GM18511 (cell line): ENCODE measurements around the gene RNU5D-1.
"Not testable (repeated sequence)": the region's sequence is repeated elsewhere in the genome, so short reads cannot be mapped to it uniquely, and the experiment has no call there.

Experiments
- ATAC-seq: cut with Tn5 transposase; IDR thresholded peaks from one replicate; pipeline ENCODE4 v1.9.1; 2021; ENCODE audit warnings: mild to moderate bottlenecking, moderate library complexity; ENCODE audit not compliant: unreplicated experiment

The RNU5D-1 gene

GRCh38 chr1:44705470-44705869, 25.5 kb downstream of the RNU5D-1 start:
- ATAC-seq = no peak

DNA sequence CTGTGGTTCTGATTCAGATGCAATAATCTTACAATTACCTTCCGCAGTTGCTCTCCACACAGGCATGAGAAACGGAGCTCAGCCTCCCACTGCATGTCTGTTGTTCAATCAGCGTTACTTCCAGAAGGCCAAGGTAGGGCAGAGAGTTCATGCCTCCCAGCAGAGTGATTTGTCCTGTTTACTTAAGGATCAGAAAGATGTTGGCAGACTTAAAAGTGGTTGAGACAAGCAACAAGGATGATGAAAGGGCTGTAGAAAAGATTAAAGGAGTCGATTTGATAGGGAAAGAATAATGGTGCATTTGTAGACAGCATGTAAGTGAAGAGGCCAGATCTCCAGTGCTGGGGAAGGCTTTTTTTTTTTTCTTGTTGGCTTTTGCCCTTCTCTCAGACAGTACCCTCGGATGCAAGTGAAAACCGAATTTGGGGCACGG, 29.8 kb downstream of the RNU5D-1 start:
- no peak for ATAC-seq

DNA sequence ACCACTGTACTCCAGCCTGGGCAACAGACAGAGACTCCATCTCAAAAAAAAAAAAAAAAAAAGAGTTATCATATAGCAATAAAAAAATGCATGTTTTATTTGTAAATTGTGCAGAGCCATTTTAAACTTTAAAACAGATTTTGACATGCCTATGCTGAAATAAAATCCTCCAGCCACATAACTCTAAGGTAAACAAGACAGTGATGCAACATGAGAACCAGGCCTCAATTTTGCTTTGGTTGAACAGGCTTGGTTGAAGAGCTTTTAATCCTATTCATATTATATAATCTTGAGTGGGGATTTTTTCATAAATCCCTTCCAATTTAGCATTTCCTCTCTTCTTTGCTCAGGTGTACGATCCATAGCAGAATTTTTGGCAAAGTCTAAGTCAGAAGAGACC, 30.4 kb downstream of the RNU5D-1 start:
- no peak for ATAC-seq

GRCh38 chr1:44699375-44699774, 31.6 kb downstream of the RNU5D-1 start:
- not testable (repeated sequence) for ATAC-seq

GRCh38 chr1:44698138-44698537, 32.8 kb downstream of the RNU5D-1 start:
- no peak for ATAC-seq

DNA sequence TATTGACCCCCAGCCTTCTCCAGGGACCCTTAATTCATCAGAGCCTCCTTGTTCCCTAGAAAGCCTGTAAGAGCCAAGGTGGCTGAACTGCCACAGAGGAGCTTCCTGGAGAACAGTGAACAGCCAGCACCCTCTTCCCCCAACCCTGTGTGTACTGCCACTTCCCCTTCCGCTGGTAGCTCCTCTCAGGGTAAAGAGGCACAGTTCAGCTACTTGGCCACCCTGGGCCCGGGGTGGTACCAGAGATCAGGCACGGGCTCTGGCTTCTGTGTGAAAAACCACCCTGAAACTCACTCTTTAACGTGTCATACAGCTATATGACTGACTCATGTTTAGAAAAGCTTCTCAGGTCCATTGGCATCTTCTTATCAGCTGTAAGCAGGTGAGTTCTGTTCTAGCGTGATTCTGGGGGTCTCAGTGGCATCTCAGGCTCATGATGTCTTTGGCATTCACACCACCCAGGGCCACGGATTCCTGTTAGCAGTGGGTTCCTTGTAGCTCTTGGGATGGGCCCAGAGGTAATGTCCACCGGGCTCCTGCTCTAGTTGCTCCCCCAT, 34.1 kb downstream of the RNU5D-1 start:
- peak; percentile 60 for ATAC-seq

GRCh38 chr1:44696101-44696500, 34.9 kb downstream of the RNU5D-1 start:
- no peak for ATAC-seq

- no peak for ATAC-seq
Observed at GRCh38 chr1:44695671-44696070, 35.3 kb downstream of the RNU5D-1 start.

- ATAC-seq = peak; percentile 69
Observed at GRCh38 chr1:44694863-44695478, 36.0 kb downstream of the RNU5D-1 start.

DNA sequence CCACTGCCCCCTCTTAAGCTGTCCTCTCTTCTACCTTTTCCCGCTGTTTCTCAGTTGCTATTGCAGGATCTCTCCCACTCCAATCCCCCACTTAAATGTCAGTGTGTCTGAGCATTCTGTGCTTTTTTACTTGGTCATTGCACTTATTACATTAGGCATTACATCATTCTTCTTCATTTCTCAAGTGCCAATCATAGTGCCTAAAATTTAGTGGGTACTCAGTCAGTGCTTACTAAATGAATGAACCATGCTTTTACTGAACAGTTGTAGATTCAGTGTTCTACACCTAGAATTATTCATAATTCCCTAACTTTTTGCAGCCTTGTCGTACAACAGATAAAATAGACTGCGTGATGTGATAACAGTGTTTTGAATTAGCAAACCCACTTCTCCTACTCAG, 37.1 kb downstream of the RNU5D-1 start:
- no peak for ATAC-seq

GRCh38 chr1:44693159-44693558, 37.8 kb downstream of the RNU5D-1 start:
- ATAC-seq = no peak

DNA sequence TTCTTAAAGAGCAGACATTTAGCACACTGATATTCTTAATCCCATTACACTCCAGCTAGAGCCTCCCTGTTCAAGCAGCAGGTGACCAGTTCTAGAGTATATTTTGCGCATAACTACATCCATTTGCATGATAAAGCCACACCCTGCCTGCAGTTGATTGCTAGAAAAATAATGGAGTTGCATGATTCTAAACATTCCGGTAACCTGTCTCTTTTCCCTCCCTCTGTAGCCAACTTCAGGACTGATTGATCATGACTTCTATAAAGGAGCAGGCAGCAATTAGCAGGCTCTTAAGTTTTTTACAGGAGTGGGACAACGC, 41.6 kb downstream of the RNU5D-1 start:
- no peak for ATAC-seq

- ATAC-seq = no peak
Observed at GRCh38 chr1:44688760-44689446, 42.1 kb downstream of the RNU5D-1 start.

DNA sequence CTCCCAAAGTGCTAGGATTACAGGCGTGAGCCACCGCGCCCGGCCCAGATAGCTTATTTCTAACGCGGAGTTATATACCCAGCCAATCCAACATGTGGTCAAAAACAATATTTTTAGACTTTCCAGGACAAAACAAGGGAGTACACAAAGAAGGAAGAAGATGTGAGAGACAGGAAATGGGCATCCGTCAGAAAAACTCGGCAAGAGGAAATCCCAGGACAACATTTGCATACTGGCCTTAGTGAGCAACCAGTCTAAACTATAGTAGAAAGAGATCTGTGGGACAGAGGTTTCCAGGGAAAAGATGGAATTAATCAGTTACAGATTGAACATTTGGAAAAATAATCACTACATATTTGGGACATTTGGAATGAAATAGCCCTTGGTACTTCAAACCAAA, 45.1 kb downstream of the RNU5D-1 start:
- ATAC-seq = no peak

- ATAC-seq = no peak
Observed at GRCh38 chr1:44685218-44685617, 45.8 kb downstream of the RNU5D-1 start.

GRCh38 chr1:44684525-44684924, 46.4 kb downstream of the RNU5D-1 start:
- peak; percentile 86 for ATAC-seq

DNA sequence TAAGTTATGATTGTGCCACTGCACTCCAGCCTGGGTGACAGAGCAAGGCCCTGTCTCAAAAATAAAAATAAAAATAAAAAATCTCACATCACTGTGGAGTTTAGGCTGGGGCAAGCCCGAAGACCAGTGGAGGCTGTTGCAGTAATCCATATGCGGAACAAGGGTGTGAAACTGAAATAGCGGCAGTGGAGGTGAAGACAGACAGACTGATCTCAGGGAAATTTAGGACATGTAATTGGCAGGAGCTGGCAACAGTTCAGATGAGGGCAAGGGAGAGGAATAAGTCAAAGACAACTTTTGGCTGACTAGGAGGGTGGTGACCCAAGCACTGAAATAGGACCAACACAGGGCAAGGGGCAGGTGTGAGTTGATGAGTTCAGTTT, 48.1 kb downstream of the RNU5D-1 start:
- no peak for ATAC-seq

- ATAC-seq = no peak
Observed at GRCh38 chr1:44681905-44682882, 48.8 kb downstream of the RNU5D-1 start.
